ENCODE results near the gene CDH20.

The CDH20 gene

GRCh38 chr18:61420218-61420885 lies 87.1 kb downstream of the CDH20 start:
- Histone ChIP-seq H3K9ac (ENCODE audit: low read depth, low read length) (no peak overlapping the region), H3K9me3 (ENCODE audit: control insufficient read depth, insufficient read depth, low read length) (no peaks in the 10 kb centered on the region), H3K27ac (ENCODE audit: low read depth, low read length) (no peak overlapping the region), H3K4me1 (ENCODE audit: control insufficient read depth, insufficient read depth, low read length) (no peaks in the 10 kb centered on the region), H3K36me3 (ENCODE audit: control insufficient read depth, insufficient read depth, low read length) (no peaks in the 10 kb centered on the region), H3K4me3 (ENCODE audit: low read depth, low read length) (no peak overlapping the region), H3K27me3 (ENCODE audit: control insufficient read depth, insufficient read depth, low read length) (no peaks in the 10 kb centered on the region)

DNA sequence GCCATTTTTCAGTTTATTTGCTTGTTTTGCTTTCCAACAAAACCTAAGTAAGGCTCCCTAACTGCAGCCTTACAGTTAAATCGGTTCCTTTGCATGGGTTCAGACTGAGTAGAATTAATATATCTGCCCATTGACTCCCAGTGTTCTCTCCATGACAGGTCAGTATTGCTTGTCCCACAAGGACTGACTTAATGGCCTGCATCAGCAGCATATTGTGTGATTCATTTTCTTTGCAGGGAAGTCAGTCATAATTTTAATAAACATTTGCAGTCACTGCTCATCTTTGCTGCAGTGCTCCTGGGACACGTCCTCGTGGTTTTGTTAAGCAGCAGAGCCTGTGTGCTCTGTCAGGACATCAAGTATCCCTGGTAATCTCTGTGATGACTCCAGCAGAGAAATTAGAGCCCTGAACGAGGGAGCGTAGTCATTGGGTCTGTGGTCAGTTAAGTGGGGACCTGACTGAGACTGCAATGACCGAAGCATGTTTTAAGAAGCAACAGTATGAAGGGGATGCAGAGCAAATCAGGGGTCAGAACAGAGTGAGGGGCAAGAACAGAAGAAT lies 93.3 kb downstream of the CDH20 start:
- Histone ChIP-seq H3K9ac (ENCODE audit: low read depth, low read length) (no peak overlapping the region), H3K4me1 (ENCODE audit: control insufficient read depth, insufficient read depth, low read length) (no peaks in the 10 kb centered on the region), H3K36me3 (ENCODE audit: control insufficient read depth, insufficient read depth, low read length) (no peaks in the 10 kb centered on the region), H3K9me3 (ENCODE audit: control insufficient read depth, insufficient read depth, low read length) (no peaks in the 10 kb centered on the region), H3K4me3 (ENCODE audit: low read depth, low read length) (no peak overlapping the region), H3K27me3 (ENCODE audit: control insufficient read depth, insufficient read depth, low read length) (no peaks in the 10 kb centered on the region), H3K27ac (ENCODE audit: low read depth, low read length) (no peak overlapping the region)

DNA sequence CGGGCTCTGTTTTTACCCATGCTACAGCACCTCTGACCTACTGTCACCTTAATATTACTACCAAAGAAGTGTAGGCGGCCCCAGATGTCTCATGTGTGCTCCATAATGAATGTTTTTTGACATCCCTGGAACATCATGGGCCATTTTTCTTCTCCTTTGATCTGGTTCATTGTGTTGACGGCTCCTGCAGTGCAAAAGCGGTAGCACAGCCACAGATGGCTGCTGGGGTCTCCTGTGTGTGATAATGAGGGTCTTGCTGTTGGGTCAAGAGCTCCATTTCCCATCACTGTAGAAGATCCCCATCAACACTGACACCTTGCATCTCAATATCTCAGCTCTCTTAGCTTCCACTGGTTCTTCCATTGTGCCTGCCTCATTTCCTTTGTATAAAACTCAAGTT lies 95.0 kb downstream of the CDH20 start:
- Histone ChIP-seq H3K4me3 (ENCODE audit: low read depth, low read length) (no peak overlapping the region), H3K27ac (ENCODE audit: low read depth, low read length) (no peak overlapping the region), H3K27me3 (ENCODE audit: control insufficient read depth, insufficient read depth, low read length) (no peaks in the 10 kb centered on the region)

GRCh38 chr18:61432590-61432989 lies 99.4 kb downstream of the CDH20 start:
- no peak overlapping the region for H3K9ac ChIP-seq (ENCODE audit: low read depth, low read length)

More for the DNA sequence above, 95.0 kb downstream of the CDH20 start:
- Histone ChIP-seq H3K4me1 (ENCODE audit: control insufficient read depth, insufficient read depth, low read length) (no peaks in the 10 kb centered on the region), H3K9ac (ENCODE audit: low read depth, low read length) (no peak overlapping the region), H3K9me3 (ENCODE audit: control insufficient read depth, insufficient read depth, low read length) (no peaks in the 10 kb centered on the region), H3K36me3 (ENCODE audit: control insufficient read depth, insufficient read depth, low read length) (no peaks in the 10 kb centered on the region)

GRCh38 chr18:61435064-61435652 lies 101.9 kb downstream of the CDH20 start:
- no peak overlapping the region for H3K27ac ChIP-seq (ENCODE audit: low read depth, low read length)
- no peak overlapping the region for H3K9ac ChIP-seq (ENCODE audit: low read depth, low read length)
- no peaks in the 10 kb centered on the region for H3K4me1 ChIP-seq (ENCODE audit: control insufficient read depth, insufficient read depth, low read length)
- H3K36me3 ChIP-seq (ENCODE audit: control insufficient read depth, insufficient read depth, low read length) = no peaks in the 10 kb centered on the region
- H3K4me3 ChIP-seq (ENCODE audit: low read depth, low read length) = no peak overlapping the region
- no peaks in the 10 kb centered on the region for H3K27me3 ChIP-seq (ENCODE audit: control insufficient read depth, insufficient read depth, low read length)
- no peaks in the 10 kb centered on the region for H3K9me3 ChIP-seq (ENCODE audit: control insufficient read depth, insufficient read depth, low read length)

More at GRCh38 chr18:61432590-61432989, 99.4 kb downstream of the CDH20 start:
- Histone ChIP-seq H3K4me1 (ENCODE audit: control insufficient read depth, insufficient read depth, low read length) (no peaks in the 10 kb centered on the region), H3K36me3 (ENCODE audit: control insufficient read depth, insufficient read depth, low read length) (no peaks in the 10 kb centered on the region), H3K4me3 (ENCODE audit: low read depth, low read length) (no peak overlapping the region), H3K27me3 (ENCODE audit: control insufficient read depth, insufficient read depth, low read length) (no peaks in the 10 kb centered on the region), H3K9me3 (ENCODE audit: control insufficient read depth, insufficient read depth, low read length) (no peaks in the 10 kb centered on the region), H3K27ac (ENCODE audit: low read depth, low read length) (no peak overlapping the region)

GRCh38 chr18:61443081-61443725 lies 110.0 kb downstream of the CDH20 start:
- no peaks in the 10 kb centered on the region for H3K36me3 ChIP-seq (ENCODE audit: control insufficient read depth, insufficient read depth, low read length)
- H3K27me3 ChIP-seq (ENCODE audit: control insufficient read depth, insufficient read depth, low read length) = no peaks in the 10 kb centered on the region
- H3K4me3 ChIP-seq (ENCODE audit: low read depth, low read length) = no peak overlapping the region
- no peak overlapping the region for H3K9ac ChIP-seq (ENCODE audit: low read depth, low read length)
- H3K9me3 ChIP-seq (ENCODE audit: control insufficient read depth, insufficient read depth, low read length) = no peaks in the 10 kb centered on the region
- no peak overlapping the region for H3K27ac ChIP-seq (ENCODE audit: low read depth, low read length)
- no peaks in the 10 kb centered on the region for H3K4me1 ChIP-seq (ENCODE audit: control insufficient read depth, insufficient read depth, low read length)

DNA sequence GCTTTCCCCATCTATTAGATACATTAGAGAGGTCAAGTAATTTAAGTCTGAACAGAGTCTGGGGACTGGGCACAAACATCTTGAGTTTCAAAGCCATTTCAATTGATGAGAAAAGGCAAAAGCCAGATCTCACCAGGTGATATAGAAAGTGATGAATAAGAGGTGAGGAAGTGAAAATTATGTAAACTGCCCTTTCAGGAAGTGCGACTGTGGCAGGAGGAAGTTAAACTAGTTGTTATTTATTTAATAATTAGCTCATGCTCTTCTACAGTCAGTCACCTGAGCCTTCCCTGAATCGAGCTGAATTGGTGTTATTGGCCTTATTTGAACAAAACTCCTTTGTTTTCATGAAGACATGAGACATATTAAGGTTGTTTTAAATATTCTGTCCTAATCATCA lies 115.1 kb downstream of the CDH20 start:
- Histone ChIP-seq H3K27me3 (ENCODE audit: control insufficient read depth, insufficient read depth, low read length) (no peaks in the 10 kb centered on the region), H3K9me3 (ENCODE audit: control insufficient read depth, insufficient read depth, low read length) (no peaks in the 10 kb centered on the region), H3K9ac (ENCODE audit: low read depth, low read length) (no peak overlapping the region), H3K27ac (ENCODE audit: low read depth, low read length) (no peak overlapping the region), H3K36me3 (ENCODE audit: control insufficient read depth, insufficient read depth, low read length) (no peaks in the 10 kb centered on the region), H3K4me3 (ENCODE audit: low read depth, low read length) (no peak overlapping the region), H3K4me1 (ENCODE audit: control insufficient read depth, insufficient read depth, low read length) (no peaks in the 10 kb centered on the region)

DNA sequence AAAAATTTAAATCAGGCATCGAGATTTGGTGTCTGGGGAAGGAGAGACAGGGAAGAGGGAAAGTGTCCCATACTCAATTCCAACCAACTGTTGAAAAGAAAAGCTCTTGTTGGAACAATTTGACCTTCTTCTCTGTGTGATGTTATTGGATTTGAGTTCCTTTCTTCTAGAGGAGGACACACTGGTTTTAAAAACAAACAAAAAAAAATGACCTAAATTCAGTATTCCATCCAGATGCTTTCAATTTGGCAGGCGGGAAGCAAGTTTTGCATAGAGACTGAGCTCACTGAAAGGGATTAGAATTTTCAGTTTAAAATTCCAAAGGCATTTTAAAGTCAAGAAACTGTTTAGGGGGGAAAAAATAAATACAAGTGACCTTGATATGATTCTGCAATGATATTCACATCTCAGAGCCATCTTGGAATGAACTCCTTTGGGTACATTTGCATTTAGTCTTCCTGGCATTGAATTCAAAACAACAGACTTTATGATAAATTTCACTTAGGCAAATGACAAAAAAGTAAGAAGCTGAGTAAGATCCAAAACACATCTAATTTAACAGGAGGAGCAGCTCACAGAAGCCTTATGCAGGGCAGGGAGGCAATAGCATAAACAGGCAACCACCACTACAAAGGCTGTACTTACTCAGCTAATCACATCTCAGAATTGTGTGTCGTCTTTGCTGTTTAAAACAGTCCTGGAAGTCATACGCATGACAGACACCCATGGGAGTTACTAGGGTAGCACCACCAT lies 126.8 kb downstream of the CDH20 start:
- Histone ChIP-seq H3K27me3 (ENCODE audit: control insufficient read depth, insufficient read depth, low read length) (no peaks in the 10 kb centered on the region), H3K9me3 (ENCODE audit: control insufficient read depth, insufficient read depth, low read length) (no peaks in the 10 kb centered on the region), H3K9ac (ENCODE audit: low read depth, low read length) (no peak overlapping the region)

GRCh38 chr18:61464551-61465142 lies 131.4 kb downstream of the CDH20 start:
- no peak overlapping the region for H3K4me3 ChIP-seq (ENCODE audit: low read depth, low read length)
- no peaks in the 10 kb centered on the region for H3K36me3 ChIP-seq (ENCODE audit: control insufficient read depth, insufficient read depth, low read length)

More for the DNA sequence above, 126.8 kb downstream of the CDH20 start:
- no peak overlapping the region for H3K4me3 ChIP-seq (ENCODE audit: low read depth, low read length)
- H3K27ac ChIP-seq (ENCODE audit: low read depth, low read length) = no peak overlapping the region
- H3K36me3 ChIP-seq (ENCODE audit: control insufficient read depth, insufficient read depth, low read length) = no peaks in the 10 kb centered on the region
- H3K4me1 ChIP-seq (ENCODE audit: control insufficient read depth, insufficient read depth, low read length) = no peaks in the 10 kb centered on the region

GRCh38 chr18:61466736-61467135 lies 133.5 kb downstream of the CDH20 start:
- Histone ChIP-seq H3K36me3 (ENCODE audit: control insufficient read depth, insufficient read depth, low read length) (no peaks in the 10 kb centered on the region), H3K4me1 (ENCODE audit: control insufficient read depth, insufficient read depth, low read length) (no peaks in the 10 kb centered on the region), H3K27ac (ENCODE audit: low read depth, low read length) (no peak overlapping the region), H3K4me3 (ENCODE audit: low read depth, low read length) (no peak overlapping the region), H3K27me3 (ENCODE audit: control insufficient read depth, insufficient read depth, low read length) (no peaks in the 10 kb centered on the region), H3K9ac (ENCODE audit: low read depth, low read length) (no peak overlapping the region), H3K9me3 (ENCODE audit: control insufficient read depth, insufficient read depth, low read length) (no peaks in the 10 kb centered on the region)

More at GRCh38 chr18:61464551-61465142, 131.4 kb downstream of the CDH20 start:
- no peak overlapping the region for H3K9ac ChIP-seq (ENCODE audit: low read depth, low read length)
- H3K9me3 ChIP-seq (ENCODE audit: control insufficient read depth, insufficient read depth, low read length) = no peaks in the 10 kb centered on the region
- no peaks in the 10 kb centered on the region for H3K27me3 ChIP-seq (ENCODE audit: control insufficient read depth, insufficient read depth, low read length)
- no peak overlapping the region for H3K27ac ChIP-seq (ENCODE audit: low read depth, low read length)
- no peaks in the 10 kb centered on the region for H3K4me1 ChIP-seq (ENCODE audit: control insufficient read depth, insufficient read depth, low read length)

Measured in HUES48 (cell line).